ENCODE data around the gene SGMS2.

GRCh38 chr4:107832275-107832807, 7.6 kb downstream of the SGMS2 start:
- TF ChIP-seq POLR2A (IDR thresholded peaks at IDR 0.05) (no peak), CTCF (IDR thresholded peaks at IDR 0.05) (no peak)

All from adrenal gland (tissue), 5 donors.